HG03558 (cell line): ENCODE measurements around the gene KCNB1.

Experiments
- ATAC-seq: cut with Tn5 transposase; IDR thresholded peaks from one replicate; pipeline ENCODE4 v1.9.1; 2021; ENCODE audit warnings: moderate number of reproducible peaks; ENCODE audit not compliant: unreplicated experiment; ENCODE audit errors: extremely low read depth

Gene KCNB1

DNA sequence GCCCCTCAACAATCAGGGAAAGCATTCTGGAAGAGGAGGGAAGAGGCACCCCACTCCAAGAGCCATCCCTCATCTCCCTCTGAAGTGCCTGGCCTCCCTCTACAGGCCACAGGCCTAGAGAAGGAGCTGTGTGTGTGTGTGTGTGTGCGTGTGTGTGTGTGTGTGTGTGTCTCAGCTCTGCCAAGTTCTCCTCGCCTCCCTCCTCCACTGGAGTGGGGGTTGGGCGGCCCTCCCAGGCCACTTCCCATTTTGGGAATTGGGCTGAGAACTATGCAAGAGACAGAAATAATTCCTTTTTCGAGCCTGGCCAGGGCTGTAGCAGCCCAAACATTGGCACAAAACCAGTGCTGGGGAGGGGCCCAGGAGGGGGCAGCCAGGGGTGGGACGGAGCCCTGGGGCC lies 35.7 kb downstream of the KCNB1 start:
- no peak for ATAC-seq

DNA sequence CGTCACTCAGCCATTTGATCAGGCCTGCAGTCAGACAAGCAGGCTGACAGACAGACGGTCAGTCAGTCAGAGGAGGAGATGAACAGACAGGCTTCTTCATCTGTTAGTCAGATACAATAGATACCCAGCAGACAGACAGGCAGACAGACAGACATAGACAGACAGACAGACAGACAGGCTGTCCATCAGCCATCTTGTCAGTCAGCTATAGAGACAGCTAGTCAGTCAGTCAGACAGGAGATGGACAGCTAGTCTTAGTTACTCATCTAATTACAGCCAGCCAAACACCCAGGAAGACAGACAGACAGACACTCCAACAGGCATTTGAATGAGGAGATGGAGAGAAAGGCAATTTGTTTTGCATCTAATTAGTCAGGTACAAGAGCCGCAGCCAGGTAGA lies 36.4 kb downstream of the KCNB1 start:
- no peak for ATAC-seq

DNA sequence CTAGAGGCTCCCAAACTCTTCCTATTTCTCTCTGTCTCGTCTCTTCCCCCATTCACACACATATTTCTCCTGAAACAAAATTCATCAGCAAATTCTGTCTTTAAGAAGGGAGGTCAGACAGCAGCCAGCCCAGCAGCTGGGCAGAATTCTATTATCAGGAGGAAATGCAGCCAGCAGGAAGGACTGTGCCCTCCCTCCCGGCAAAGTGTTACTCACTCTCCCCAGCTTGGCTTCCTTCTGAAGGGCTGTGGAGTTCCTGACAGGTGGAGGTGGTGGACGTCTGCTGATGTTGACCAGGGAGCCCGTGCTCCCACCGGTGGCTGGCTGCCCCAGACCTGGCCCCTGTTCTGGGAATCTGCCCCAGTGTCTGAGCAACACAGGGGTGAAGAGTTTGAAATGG lies 37.3 kb downstream of the KCNB1 start:
- no peak for ATAC-seq

DNA sequence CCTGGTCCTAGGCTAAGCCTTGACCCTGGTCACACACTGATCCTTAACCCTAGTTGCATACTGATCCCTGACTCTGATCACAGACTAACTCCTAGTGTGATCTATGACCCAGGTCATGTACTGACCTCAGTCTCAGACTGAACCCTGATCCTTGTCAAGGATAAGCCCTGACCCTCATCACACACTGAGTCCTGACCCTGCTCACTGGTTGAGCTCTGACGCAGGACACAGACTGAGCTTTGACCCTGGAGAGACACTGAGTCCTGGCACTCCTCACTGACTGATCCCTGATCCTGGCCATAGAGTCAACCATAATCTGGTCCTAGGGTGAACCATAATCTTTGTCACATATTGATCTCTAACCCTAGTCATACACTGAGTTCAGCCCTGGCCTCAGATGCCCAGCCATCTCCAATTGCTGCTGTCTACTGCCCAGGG lies 37.9 kb downstream of the KCNB1 start:
- ATAC-seq: no peak

DNA sequence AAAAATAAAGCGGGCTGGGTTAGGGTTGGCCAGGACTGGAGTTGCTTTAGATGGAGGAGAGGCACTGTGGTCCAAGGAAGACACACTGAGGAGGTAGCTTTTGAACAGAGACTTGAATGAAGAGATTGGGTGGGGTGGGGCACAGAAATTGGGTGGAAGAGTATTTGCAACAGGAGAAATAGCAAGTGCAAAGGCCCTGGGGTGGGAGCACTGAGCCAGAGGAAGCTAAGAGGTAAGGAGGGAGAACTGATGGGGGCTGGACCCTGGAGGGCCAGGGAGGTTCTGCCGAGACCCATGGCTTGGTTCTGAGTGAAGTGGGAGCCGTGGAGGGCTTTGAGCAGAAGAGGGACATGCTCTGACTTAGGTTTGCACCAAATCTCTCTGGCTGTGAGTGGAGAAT lies 45.4 kb downstream of the KCNB1 start:
- ATAC-seq: no peak

DNA sequence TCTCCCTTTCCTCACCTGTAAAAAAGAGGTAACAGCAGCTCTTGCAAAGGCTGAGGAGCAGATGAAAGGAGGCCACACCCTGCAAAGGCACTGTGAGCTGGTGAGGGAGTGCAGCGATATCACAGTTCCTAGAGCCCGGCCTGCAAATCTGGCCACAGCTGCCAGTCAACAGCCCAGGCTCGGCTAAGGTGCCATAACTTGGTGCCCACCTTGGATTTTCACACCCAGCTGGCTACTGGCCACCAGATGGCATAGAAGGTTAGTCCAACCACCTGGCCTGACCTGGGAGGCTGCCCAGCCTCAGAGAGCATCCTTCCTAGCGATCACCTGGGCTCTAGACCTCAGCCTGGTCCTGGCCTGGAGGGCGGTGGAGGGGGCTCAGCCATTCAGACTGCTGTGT lies 46.8 kb downstream of the KCNB1 start:
- no peak for ATAC-seq

DNA sequence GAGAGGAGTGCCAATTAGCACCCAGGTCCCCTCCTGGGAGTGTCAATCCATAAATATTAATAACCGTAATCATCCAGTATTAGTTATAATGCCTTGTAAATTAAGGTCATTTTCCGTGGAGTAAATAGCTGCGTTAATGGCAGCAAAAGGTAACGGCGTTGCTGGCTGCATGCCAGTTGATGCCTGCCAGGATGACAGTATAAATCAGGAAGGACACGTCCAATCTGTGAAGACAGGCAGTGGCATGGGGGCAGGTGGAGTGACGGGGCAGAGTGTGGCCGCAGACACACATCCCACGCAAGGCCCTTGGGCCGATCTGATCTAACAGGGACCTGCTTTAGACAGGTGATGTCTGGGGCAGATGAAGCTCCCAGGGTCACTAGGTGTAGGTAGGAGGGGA lies 49.1 kb downstream of the KCNB1 start:
- ATAC-seq: no peak

DNA sequence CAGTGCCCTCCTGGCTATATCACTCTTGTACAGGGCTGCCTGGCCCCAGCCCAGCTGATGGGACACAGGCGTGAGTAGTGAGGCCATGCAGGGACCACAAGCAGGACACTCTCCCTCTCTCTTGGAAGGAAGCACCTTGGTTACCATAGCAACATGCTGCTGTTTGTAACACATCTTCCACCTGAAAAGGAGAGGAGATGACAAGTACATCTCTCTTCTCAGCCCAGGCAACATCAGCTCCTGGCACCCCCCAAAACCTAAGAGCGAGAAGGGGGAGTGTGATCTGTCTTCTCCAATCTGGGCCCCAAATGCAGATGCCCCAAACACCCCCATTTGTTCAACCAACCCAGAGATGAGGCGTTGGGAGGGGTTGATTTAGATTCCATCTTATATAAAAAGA lies 49.9 kb downstream of the KCNB1 start:
- no peak for ATAC-seq

DNA sequence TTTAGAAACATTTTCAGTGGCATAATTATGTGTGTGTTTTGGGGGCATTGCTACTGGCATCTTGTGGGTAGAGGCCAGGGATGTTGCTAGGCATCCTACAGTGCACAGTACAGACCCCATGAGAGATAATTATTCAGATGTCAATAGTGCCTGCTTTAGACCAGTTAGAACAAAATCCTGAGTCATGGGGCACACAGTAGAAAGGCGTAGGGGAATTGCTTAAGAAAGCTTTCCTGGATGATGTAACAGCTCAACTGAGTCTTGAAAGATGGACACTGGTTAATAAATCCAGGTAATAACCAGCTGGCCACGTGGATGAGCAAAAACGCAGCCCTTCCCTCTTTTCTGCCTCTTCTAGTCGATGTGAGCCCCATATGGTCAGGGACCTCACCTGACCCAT lies 51.1 kb downstream of the KCNB1 start:
- ATAC-seq: no peak

DNA sequence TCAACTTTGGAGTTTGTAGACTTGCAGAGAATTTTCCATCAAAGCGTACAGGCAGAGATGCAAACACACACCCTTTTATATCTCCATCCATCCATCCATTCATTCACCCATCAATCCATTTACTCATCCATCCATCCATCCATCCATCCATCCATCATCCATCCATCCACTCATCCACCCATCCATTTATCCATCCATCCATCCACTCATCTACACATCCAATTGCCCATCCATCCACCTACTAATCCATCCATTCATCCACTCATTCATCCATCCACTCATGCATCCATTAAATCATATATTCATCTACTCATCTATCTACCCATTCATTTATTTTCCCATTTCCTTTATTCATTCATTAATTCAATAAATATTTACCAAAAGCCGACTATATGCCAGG lies 52.1 kb downstream of the KCNB1 start:
- ATAC-seq: no peak

DNA sequence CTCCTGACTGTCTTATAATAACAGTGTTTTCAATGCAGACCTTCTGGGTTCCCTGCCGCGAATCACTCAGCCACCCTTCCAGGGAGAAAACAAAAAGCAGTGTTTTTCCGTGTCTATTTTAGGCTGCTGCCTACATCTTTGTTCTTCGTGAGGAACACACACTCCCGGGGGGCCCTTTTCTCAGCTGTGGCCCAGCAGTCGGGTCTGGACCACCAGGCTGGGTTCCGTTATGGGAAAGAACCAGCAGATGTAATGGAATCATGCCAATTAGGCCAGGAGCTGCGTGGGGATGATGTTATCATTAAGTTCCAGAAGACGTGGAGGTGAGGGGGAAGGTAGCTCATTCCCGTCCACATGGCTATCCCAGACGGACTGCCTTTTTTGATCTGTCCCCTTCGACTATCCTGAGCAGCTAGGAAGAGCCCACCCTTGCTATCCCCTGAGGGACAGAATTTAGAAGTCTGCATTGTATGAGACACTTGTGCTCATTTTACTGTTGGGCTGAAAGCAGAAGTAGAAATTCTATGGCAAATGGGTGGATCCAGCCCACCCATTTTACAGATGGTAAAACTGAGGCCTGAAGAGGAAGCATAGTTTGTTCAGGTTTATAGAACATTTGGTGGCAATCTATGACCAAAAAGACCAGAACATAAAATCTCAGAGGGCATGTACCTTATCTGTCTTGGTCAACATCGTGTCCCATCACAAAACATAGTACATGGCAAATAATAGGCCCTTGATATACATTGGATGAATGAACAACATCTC lies 54.5 kb downstream of the KCNB1 start:
- ATAC-seq: no peak

DNA sequence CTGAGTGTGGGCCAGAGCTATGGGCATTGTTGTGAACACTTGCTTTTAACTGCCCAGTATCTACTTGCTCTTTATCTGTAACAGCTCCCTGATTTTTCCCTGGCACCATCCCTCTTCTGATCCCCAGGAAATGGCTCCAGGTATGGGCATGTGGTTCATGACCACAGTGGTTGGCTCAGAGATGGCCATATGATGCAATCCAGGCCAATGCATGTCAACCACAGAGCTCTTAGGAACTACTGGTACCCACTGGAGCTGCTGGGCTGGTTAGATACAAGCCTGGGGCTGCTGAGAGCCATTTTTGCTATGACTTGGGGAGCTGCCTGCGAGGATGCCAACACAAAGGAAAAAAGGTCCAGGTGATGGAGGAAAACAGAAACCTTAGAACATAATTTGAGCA lies 55.6 kb downstream of the KCNB1 start:
- no peak for ATAC-seq

DNA sequence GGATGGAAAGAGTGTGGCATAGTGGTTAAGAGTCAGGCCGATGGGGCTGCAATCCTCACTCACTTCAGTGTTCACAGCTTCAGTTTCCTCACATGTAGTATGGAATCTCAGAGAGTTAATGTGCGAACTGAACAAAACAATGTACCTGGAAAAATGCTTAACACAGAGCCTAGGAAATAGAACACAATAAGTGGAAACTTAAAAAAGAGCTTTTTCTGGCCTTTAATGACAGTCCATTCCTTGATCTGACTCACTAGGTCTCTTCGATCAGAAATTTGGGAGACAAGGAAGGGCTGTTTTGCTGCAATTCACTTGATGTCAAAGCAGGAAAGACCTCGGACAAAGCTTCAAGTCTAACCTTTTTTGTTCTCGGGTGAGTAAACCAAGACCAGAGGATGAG lies 56.1 kb downstream of the KCNB1 start:
- no peak for ATAC-seq

DNA sequence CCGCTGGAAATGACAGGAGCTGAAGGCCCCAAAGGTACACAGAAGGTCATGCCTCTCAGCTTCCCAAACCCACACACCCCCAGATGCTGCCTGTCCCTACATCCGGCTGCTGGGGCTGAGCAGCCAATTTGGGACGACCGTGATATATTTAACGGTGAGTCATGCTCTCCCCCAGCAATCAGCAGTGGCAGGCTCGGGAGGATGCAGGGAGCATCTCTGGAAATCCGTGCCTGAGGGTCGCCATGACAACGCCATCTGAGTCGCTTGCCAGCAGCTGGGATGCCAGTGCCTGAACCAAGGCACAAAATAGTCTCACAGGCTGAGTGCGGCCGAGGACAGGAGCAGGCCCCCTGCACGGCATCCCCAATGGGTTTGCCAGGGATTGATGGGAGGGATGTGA lies 57.9 kb downstream of the KCNB1 start:
- no peak for ATAC-seq

DNA sequence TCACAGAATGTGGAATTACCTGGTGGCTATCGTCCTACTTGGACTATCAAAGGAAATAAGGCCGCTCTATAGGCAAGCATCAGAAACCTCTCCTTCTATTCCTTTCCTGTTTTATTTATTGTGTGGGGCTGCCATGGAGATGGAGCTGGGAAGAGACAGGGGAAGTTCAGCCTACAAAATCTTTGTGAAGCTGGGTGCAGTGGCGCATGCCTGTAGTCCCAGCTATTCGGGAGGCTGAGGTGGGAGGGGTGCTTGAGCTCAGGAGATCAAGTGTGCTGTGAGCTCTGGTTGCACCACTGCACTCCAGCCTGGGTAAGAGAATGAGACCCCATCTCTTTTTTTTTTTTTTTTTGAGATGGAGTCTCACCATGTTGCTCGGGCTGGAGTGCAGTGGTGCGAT lies 60.3 kb downstream of the KCNB1 start:
- no peak for ATAC-seq

DNA sequence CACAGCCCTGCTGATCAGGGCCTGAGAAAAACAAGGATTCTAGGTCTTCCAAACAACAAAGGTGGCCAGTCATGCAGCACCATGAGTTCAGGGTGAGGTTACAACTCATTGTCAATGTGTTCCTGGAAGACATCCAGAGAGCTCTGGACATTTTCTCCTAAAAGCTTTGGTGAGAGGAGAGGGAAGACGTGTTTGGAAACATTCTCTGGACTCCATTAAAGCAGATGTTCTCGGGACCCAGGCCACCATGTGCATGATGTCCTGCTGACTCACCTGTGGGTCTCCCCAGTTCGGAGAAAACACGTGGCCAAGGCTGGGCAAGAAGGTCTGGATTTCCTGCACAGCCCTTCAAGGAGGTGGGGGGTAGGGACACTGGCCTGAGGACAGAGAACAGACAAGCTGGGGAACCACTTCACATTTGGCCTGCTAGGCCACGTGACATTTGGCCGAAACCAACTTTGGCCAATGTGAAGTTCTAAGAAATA lies 61.6 kb downstream of the KCNB1 start:
- ATAC-seq: no peak

DNA sequence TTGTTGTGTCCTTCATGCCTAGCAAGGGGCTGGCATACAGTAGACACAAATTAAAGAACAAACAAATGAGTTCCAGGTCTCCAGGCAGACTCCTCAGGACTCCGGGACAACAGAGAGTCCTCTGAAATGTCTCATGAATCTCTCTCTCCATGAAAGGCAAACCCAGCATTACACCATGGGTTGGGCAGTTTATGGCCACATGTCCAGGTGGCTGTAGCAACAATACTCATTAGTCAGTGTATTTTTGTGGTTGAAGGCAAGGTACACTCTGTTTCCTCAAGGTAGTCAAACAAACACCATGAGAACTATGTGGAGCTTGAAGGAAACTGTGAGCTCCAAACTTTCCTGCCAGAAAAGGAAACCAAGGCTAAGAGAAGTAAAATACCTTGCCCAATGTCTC lies 62.2 kb downstream of the KCNB1 start:
- ATAC-seq: no peak

DNA sequence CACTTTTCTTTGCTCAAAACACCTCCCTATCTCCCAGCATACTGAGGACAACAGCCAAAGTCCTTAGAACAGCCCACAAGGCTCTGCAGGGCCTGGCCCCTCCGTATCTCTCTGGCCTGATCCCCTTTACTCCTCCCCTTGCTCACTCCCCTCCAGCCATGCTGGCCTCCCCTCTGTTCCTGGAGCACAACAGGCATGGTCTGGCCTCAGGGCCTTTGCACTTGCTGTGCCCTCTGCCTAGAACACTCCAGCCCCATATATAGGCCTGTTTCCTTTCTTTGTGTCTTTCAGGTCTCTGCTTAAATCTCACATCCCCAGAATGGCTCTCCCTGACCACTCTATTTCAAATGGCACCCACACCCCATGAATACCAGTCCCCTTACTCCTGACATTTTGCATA lies 62.7 kb downstream of the KCNB1 start:
- ATAC-seq: no peak

DNA sequence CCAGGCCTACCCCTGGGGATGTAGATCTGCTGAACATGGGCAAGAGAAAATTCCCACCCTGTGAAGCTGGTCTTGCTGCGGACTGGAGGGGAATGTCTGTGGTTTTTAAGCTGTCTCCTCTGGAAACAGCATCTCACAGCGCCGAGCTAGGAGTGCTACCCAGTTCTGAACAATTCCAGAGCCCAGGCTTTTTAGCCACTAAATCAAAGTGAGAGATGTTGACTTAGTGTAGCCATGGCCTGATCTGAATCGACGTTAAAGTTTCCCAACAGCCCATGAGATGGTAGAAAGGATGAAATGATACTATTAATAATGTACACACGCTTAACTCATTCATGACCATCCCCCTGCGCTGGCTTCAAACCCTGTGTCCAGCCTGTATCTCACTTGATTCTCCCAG lies 63.7 kb downstream of the KCNB1 start:
- no peak for ATAC-seq

DNA sequence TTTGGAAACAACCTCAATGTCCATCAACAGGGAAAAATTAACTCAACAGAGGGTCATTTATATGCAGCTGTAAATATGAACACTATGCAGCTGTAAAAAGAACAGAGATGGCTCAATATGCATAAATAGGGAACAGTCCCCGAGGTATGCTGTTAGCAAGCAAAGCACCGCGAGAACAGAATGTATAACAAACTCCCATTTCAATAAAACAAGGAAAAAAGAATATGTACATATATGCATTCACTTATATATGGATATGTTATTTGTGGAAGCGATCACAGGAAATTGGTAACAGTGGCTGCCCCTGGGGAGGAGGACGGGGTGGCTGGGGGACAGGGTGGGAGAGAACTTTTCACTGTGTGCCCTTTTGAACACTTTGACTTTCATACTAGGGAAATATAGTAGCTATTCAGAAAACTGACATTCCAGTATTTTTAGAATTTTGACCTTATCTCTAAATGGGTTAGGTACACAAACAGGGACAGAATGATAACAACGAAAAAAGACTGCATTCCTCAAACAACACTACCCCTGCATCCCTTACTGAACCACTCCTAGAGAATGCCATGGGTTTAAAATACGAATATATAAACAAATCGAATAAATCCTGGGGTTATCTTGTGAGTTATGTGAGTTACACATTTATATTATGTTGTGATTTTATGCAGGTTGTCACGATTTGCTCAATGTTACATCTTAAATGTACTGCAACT lies 64.5 kb downstream of the KCNB1 start:
- ATAC-seq: no peak

DNA sequence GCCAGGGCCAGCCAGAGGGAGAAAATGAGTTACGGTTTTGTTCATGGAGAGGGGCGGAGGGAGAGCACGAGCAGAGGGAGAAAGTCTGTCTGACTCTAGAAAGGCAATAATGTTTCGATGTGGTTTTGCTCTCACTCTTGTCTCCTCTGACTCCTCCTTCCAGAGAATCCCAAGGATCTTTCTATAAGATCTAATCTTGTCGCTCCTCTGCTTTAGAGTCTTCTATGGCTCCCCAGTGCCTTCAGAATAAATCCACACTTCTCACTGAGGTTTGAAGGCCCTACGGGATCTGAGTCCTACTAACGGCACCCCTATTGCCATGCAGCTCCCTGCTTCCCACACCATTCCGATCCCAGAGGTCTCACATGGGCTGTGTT lies 66.8 kb downstream of the KCNB1 start:
- no peak for ATAC-seq
